AG08395 (cell line): ENCODE measurements around the gene GRP.
A peak's percentile ranks its signal among the peaks of the same experiment; 100 is the strongest.

Experiments used
- DNase-seq: peaks from one replicate; pipeline ENCODE4 v3.0.0; 2012; ENCODE audit warnings: mixed read lengths, low spot score

Gene GRP

GRCh38 chr18:59267503-59268126 is 47.7 kb downstream of the GRP start:
- peak; percentile 35 for DNase-seq

- DNase-seq = no peak
These were observed 48.3 kb downstream of the GRP start for GRCh38 chr18:59268127-59268720.

DNA sequence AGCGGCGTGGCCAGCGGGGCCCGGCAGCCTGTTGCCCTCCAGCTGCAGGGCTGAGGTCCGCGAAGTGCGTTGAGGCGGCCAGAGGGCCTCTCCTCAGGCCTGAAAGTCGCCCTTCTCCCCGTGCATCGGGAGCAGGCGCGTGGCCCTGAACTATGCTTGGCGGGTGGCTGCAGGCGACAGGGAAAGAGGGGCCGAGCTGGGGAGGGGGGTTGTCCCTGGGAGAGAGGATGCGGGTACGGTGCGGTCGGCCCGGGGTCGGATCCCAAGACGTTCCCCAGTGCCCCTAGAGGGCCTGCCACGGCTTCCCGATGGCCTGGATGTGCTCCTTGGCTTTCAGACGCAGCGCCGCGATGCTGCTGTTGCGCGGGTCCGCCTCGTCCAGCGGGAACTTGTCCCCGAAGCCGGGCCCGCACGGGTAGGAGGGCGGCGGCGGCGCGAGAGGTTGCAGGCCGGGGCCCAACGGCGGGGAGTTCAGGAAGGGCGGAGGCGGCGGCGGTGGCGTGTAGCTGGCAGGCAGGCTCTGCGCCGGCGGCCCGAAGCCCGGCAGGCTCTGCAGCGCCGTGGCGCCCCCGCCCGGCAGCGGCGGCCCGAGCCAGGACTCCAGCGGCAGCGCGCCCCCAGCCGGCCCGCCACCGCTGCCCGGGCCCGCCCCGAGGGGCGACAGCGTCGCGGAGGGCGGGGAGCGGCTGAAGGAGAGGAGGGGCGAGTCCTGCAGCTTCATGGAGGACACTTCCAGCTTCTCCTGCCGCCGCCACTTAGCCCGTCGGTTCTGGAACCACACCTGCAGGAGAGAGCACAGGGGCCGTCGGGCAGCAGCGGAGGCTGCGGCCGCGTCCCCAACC is 49.0 kb downstream of the GRP start:
- peak; percentile 34 for DNase-seq

DNA sequence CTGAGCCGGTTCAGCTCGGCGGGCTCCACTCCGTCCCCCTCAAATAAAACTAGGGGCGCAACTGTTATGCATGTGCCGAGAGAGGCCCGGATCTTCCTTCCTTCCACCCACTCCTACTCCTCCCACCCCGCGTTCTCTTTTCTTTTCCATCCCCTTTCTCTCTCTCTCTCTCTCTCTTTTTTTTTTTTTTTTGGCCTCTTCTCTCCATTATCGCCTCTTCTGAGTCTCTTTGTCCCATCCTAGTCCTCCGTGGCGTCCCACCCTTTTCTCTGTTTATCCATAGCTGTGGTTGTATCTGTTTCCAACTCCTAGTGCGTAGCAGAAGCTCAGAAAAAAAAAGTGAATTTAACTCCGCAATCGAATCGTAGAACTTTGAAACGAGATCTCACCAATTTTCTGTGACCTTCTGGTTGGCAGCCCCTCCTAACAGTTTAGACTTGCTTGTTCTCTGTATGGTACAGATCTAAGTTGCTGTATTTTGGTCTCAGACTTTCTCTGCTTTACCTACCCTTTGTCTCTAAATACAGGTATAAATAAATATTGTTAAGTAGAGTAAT is 49.7 kb downstream of the GRP start:
- DNase-seq = no peak

DNA sequence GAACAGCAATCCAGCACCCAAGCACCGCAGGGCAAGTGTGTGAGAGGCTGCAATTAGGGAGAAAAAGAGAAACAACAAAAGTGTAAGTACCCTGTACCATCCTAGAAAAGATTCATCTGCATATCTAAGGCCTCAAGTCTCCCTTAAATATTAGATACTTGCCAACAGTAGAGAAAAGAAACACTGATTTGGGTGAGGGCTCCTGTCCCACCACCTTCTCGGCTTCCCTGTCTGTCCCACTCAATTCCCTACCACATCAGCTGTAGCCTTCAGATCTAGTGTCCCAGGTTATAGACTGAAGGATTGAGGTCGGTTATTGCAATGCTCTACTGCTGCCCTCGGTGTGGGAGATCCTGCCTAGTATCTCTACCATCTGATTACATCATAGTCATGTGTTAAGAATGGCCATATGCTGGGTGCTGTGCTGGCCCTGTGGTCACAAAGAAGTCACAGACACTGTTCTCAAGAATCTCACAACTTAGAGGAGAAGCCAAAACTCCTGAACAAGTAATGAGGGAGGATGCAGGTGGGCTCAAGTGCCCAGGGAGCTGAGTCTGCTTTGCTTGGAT is 50.8 kb downstream of the GRP start:
- DNase-seq = no peak

GRCh38 chr18:59271606-59272220 is 51.8 kb downstream of the GRP start:
- no peak for DNase-seq

GRCh38 chr18:59272221-59272888 is 52.4 kb downstream of the GRP start:
- no peak for DNase-seq

DNA sequence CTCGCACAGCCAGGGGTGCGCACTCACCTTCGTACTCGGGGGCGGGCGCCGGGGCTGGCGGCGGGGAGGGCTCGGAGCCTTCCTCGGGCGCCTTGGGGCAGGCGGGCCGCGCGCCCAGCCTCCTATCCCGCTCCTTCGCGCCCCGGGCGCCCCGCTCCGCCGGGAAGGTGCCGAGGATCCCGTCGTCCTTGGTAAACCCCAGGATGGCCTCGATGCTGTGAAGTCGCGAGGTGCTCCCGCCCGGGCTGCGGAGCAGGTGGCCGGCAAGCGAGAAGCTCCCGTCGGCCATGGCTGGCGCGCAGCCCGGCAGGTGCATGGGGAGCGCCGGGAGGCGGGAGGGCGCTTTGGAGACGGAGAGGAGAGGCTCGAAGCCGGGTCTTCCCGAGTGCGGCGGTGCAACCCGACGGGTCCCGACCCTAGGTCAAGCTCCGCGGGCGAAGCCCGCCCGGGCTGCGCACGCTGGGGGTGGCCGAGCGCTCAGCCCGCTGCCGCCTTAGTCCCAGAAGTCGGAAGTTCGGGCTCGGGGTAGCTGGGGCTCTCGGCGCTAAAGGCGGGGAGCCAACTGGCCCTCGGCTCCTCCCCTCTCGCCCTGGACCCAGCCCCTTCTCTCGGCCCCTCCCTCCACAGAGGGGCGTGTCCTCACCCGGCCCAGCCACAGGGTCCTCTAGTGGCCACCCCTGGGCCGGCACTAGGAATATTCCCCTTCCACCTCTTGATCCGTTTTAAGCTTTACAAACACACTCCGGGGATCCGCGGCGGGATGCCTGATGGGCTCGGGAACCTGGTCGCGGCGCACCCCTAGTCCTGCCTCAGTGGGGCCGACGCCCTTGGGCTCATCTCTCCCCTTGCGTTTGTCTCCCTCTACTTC is 53.2 kb downstream of the GRP start, which contains the start of gene RAX:
TSS of gene RAX (minus strand) at position 564 of the 868 bp plus-strand sequence. CDS start at position 316, 248 bp downstream.
- no peak for DNase-seq

GRCh38 chr18:59273759-59274532 is 54.0 kb downstream of the GRP start:
- DNase-seq = no peak

GRCh38 chr18:59274533-59274928 is 54.6 kb downstream of the GRP start:
- no peak for DNase-seq

GRCh38 chr18:59275406-59275949 is 55.5 kb downstream of the GRP start:
- no peak for DNase-seq

DNA sequence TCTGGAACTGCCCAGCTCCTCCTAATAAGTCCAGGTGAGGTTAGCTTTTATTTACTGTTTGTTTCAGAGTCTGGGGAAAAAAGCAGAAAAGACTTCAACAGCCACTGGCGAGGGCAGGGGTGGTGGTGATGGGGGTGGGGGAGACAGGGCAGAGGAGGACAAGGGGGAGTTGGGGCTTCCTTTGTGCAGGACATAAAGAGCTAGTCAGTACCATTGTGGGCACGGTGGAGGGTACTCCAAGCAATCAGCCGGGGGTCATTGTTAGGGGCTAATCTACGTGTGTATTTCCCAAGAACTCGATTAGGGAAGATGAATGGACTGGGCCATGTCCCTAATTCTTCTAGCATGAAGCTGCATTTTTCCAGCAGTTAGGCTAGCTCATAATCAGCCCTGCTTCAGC is 56.1 kb downstream of the GRP start:
- no peak for DNase-seq

DNA sequence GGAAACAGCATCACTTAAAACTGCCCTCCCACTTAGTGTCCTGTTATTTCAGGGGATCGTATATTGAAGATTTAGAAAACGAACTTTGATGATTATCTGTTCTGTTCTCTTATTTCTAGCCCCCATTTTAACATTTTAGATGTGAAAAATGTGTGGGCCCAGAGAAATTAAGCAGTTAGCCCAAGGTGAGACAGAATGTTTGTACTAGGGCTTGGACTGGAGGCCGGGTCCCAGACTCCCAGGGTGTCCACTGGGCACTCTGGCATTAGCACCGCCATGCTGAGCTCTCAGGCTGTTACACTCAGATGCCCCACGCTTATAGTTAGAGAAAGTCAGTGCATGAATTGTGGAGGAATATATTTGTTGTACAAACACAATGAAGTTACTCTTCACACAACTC is 58.8 kb downstream of the GRP start:
- no peak for DNase-seq

GRCh38 chr18:59279193-59279592 is 59.2 kb downstream of the GRP start:
- no peak for DNase-seq

DNA sequence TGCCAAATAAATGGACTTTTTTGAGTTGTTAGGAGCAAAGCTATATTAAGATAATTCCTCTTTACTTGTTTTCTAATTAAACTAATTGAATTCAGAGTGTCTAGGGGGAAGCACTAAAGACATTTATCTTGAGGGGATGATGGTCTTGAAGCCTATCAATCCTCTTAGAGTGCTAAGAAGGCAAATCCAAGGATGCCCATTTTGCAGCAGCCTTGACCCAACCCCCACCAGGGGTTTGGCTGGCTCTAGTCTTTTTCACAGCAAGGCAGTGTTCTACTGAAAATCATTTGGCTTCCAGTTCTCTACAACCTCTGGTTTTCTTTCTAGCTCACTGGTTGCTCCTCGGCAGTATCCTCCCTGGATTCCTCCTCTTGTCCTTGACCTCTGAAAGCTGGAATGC is 59.8 kb downstream of the GRP start:
- DNase-seq = no peak
